COLO829 (cell line): Measurements from ENCODE around the gene SELENOI.
"Not testable (repeated sequence)": the region's sequence is repeated elsewhere in the genome, so short reads cannot be mapped to it uniquely, and the experiment has no call there.

Experiments used
- DNase-seq: peaks from one replicate; pipeline ENCODE4 v3.0.0; 2012; ENCODE audit warnings: low spot score

Gene SELENOI

GRCh38 chr2:26345545-26346453 lies at the start of gene SELENOI:
TSS of gene SELENOI (plus strand) at chr2:26346143. CDS start at chr2:26346233, 90 bp downstream.
- DNase-seq: peak; percentile 93

GRCh38 chr2:26297061-26297460 lies 48.9 kb upstream of the SELENOI start:
- DNase-seq: no peak

DNA sequence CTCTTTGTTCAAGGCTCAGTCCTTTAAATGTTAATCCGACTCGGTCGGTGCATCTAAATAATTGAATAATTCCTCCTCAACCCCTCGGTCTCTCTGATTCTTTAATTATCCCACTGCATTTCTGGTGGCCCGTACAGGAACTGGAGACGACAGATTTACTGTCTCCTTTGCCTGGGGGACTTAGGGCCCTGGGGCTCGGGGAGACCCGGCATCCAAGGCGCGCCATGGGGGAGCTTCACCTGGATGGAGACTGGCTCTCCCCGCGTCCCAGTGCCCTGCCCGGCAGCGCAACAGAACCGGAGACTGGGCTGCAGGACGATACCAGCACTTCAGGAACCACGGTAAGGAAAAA lies 47.7 kb upstream of the SELENOI start:
- no peak for DNase-seq

DNA sequence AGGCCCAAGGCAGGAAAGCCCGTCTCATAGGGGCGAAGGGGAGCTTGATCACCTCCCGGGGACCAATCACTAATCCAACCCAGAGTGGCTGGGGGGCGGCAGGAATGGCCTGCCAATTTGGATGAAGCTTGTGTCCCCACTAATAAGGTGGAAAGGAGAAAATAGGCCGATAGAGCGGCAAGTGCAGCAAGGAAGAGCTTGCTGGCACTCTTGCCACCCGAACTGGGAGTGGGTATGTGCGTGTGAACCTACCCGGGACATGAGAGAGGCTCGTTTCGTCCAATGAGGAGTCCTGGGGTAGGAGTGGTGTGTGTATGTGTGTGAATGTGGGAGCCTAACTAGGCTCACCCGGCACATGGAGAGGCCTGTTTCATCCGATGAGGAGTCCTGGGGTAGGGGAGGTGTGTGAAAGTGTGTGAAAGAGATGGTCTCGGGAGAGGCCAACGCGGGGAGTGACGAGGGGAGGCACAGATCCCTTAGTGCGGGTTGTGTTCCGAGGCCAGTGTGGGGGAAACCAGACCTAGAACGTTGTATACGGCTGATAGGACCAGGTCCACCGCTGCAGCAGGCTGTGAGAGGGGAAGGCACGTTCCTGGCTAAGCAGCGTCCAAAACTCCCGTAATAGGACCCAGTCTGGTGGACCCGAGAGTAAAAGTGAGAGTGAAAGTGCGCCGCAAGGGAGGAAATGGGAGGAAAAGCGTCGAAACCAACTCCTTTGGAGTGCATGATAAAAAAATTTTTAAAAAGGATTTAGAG lies 47.1 kb upstream of the SELENOI start:
- DNase-seq: no peak

DNA sequence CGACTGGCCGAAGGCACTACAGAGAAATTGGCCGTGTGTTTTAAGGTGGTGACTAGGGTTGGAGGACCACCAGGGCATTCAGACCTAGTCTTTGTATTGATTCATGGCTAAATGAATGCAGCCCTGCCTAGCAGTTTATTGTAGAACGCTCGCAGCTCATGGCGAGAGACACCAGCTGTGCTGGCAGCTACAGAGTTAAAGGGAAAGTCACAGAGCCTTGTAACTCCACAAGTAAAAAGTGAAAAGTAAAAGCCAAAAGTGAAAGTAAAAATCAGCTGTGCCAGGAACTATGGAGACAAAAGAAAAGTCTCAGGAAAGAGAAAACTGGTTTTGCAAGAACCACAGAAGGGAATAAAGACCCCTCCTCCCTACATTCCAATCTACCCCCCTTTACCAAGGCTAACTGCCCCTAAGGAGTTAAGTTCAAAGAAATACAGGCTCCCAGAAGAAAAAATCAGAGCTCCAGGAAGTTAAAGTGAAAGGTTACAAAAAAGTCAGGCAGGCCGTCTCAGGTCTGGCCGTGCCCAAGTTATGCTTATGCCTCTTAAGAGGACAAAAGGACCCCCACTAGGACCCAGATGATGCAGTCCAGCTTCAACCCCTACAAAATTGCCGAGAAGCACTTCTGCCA lies 46.4 kb upstream of the SELENOI start:
- DNase-seq: peak; percentile 33

GRCh38 chr2:26300234-26300925 lies 45.6 kb upstream of the SELENOI start:
- peak; percentile 25 for DNase-seq

DNA sequence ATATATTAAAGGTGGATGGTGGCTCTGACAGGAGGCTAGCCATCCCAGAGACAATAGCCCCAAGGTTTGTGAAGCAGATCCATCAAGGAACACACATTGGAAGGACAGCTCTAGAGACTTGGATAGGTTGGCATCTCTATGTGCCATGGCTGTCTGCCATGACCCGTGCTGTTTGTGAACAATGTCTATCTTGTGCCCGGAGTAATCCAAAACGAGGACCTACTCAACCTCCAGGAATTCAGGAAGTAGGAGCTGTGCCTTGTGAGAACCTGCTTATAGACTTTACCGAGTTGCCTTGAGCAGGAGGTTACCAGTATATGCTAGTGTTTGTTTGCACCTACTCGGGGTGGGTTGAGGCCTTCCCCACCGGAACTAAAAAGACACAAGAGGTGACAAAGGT lies 43.1 kb upstream of the SELENOI start:
- peak; percentile 44 for DNase-seq

- DNase-seq: not testable (repeated sequence)
Measured at GRCh38 chr2:26305094-26305493, 40.8 kb upstream of the SELENOI start.

DNA sequence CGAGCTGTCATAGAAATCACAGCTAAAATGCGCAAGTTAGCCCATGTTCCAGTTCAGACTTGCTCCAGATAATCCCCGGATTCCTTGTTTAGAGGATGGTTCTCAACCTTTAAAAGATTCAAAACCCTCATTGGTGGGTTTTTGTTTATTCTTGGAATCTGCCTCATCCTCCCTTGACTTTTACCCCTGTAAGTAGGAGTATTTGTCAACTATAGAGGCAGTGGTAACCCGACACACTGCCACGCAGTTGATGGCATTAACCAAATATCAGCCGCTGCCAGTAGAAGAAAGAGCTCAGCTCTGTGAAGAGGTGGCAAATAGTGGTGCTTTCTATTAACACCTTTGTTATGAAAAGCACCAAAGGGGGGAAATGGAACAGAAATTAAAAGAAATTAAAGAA lies 40.4 kb upstream of the SELENOI start:
- no peak for DNase-seq

DNA sequence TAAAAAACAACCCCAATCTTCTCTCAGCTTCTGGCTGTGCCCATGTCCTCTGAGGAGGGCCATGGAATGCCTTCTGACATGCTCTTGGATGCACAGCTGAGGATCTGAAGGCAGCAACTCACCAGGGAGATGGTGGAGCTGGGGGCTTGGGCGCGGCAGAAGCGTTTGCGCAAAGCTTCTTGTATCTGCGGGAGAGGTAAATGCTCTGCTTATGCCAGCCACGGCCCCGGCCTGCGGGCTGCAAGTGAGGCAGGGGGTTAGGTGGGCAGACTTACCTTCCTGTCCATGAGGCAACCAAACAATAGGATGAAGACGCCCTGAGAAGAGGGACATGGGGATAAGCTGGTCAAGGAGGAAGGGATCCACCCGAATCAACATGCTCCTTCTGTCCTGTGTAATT lies 36.0 kb upstream of the SELENOI start:
- DNase-seq: no peak

DNA sequence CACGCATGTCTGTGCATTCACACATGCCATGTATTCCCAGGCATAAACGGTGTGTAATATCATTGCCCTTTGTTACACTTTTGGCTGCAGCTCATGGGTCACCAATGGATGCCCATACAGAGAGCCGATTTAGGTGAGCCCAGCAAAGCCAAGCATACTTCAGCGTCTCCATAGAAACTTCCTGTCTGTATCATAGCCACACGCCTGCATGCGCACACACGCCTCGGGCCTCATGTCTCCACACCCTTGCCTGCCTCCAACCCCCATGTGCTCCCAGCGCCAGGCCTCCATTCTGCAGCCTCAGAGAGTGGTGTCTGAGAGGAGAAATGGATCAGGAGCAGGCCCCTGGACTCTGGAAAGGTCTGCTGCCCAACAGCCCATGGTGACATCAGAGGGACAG lies 33.5 kb upstream of the SELENOI start:
- DNase-seq: no peak

DNA sequence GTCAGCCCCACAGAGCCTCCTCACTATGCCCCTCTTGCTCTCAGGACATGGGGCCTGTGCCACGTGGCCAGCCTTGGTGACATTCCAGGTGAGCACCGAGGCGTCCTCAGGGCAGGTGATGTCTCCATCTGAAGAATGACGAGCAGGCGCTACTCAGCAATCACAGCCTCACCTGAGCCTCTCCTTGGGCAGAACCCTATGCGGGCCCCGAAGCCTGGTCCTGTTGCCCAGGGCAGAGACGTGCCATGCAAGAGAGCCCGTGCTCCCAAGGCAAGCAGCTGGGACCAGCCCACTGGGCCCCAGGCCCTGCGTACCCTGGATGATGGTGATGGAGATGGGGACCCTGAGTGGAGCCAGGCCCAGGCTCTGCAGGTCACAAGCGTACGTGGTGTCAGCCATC lies 32.5 kb upstream of the SELENOI start:
- no peak for DNase-seq

DNA sequence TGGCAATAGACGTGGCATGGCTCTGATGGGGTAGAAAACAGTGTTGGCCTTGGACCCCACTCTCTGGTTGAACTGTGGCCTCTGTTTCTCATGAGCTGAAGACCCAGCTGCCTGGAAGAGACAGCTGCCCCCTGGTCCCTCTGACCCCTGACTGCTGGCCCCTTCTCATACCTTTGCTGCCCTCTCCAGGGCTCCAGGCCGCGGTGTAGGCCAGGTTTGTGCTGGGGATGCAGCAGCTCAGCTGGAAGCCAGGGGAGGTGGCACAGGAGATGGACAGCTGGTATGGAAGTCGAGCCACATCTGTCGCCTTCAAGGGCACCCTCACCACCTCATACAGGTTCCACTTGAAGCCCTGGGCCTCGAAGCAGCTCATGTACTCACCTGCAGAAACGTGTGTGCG lies 31.7 kb upstream of the SELENOI start:
- no peak for DNase-seq

DNA sequence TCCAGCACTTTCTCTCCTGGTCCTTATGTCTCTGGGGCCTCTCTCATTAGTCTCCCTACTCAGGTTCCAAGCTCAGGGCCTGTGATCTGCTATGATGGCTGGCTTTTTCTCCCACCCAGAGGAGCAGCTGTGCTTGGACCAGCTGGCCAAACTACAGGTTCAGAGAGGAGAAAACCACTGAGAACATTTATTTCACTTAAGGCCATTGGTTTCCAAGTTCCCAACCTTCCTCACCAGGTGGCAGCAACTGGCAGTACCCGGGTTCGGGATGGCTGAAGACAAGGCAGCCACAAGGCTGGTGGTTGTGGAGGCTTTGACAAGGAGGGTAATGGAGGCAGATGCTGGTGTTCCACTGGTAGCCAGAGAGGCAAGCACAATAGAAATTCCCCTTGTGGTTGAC lies 29.9 kb upstream of the SELENOI start:
- DNase-seq: no peak

- no peak for DNase-seq
Measured at GRCh38 chr2:26316845-26317244, 29.1 kb upstream of the SELENOI start.

- no peak for DNase-seq
Measured at GRCh38 chr2:26317377-26318105, 28.4 kb upstream of the SELENOI start.

DNA sequence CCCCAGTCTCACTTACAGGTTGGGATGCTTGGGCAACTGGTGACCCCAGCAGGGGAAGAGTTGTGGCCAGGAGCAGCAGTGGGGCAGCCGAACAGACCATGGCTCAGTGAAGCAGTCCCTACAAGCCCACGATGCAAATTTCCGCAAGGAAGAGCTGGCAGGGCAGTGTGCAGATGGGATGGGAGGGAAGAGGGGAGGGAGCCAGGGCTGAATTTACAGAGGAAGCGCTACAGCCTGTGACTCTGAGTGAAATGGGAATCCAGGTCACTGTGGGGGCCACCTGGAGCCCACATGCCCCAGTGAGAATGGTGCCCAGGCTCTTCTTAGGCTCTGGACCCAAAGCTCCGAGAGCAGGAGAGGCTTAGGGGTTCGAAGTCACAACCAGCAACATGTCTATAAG lies 27.0 kb upstream of the SELENOI start:
- DNase-seq: no peak

DNA sequence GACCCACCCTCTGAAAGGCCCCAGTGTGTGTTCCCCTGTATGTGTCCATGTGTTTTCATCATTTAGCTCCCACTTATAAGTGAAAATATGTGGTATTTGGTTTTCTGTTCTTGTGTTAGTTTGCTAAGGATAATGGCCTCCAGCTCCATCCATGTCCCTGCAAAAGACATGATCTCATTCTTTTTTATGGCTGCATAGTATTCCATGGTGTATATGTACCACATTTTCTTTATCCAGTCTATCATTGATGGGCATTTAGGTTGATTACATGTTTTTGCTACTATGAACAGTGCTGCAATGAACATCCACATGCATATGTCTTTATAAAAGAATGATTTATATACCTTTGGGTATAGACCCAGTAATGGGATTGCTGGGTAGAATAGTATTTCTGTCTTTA lies 21.5 kb upstream of the SELENOI start:
- not testable (repeated sequence) for DNase-seq

DNA sequence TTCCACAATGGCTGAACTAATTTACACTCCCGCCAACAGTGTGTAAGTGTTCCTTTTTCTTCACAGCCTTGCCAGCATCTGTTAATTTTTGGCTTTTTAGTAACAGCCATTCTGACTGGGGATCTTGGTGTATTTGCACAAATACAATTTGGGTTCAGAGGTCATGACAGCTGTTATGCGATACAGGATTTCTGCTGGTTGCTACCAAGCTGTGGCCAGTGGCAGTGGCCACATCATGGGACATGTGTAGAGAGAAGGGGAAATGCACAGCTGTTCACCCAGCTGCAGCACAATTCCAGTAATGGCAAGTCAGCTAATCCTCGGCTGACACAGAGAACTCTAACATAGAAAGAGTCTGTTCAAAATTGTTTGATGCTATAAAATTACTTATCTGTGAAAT lies 21.0 kb upstream of the SELENOI start:
- no peak for DNase-seq

GRCh38 chr2:26325851-26326250 lies 20.1 kb upstream of the SELENOI start:
- no peak for DNase-seq

- DNase-seq: no peak
Measured at GRCh38 chr2:26326514-26326913, 19.4 kb upstream of the SELENOI start.
